Endothelial cell of umbilical vein (primary cell): ENCODE results near the gene PRDM12. TPM values are rescaled to one million over a fixed set of nuclear protein-coding genes. Genes with fewer than 3 reads are reported as not detected.

Experiments
- BruUV-seq: library from RNA; stranded (reverse); fragments of 400-500 nt; replicated peaks from 2 replicates; lab custom pipeline; 2021; lab: Mats Ljungman, UMichigan
- CTCF ChIA-PET: fragments of 300-600, 350-600 bp; sonication (Branson Sonifier 250); formaldehyde crosslinking; loops from one replicate; lab custom pipeline; 2021; ENCODE audit warnings: antibody characterized with exemption, inconsistent platforms; lab: Charles Lee
- POLR2A ChIA-PET: fragments of 300-600, 350-600 bp; sonication (Branson Sonifier 250); formaldehyde crosslinking; loops from one replicate; lab custom pipeline; 2021; ENCODE audit warnings: antibody characterized with exemption, inconsistent platforms; lab: Charles Lee
- DNase-seq: peaks from one replicate; pipeline ENCODE4 v3.0.0-alpha.2; 2011; ENCODE audit warnings: low read depth, low spot score
- FAIRE-seq: peaks from 2 replicates; lab custom pipeline; 2011; peaks lifted over from hg19 to GRCh38; lab: Jason Lieb, UNC
- H2AFZ ChIP-seq: 2 replicates; pipeline ENCODE4 v1.6.0; 2012; ENCODE audit warnings: low read depth, low read length, control low read depth, inconsistent platforms
- H3K27ac ChIP-seq: 2 replicates; pipeline ENCODE4 v1.5.1; 2011; ENCODE audit warnings: low read depth, mild to moderate bottlenecking, control low read depth, low read length, moderate library complexity; ENCODE audit not compliant: insufficient read depth
- H3K27me3 ChIP-seq, 2 experiments: 2 replicates each; pipeline versions ENCODE4 v1.6.0 to v1.6.1; 2011; ENCODE audit warnings: low read length in 2 of 2, mixed read lengths in 1 of 2; ENCODE audit not compliant: control insufficient read depth in 2 of 2, insufficient read depth in 2 of 2
- H3K36me3 ChIP-seq, 2 experiments: 2 replicates in 1 of 2; 3 replicates in 1 of 2; pipeline ENCODE4 v1.5.1; 2011; ENCODE audit warnings: low read length in 2 of 2, mild to moderate bottlenecking in 1 of 2, moderate library complexity in 1 of 2; ENCODE audit not compliant: control insufficient read depth in 2 of 2, insufficient read depth in 2 of 2; ENCODE audit errors: extremely low read depth in 1 of 2
- H3K4me1 ChIP-seq: 3 replicates; pipeline ENCODE4 v1.5.1; 2011; ENCODE audit warnings: mild to moderate bottlenecking, low read length; ENCODE audit not compliant: control insufficient read depth, insufficient read depth; ENCODE audit errors: extremely low read depth
- H3K4me2 ChIP-seq: 2 replicates; pipeline ENCODE4 v1.6.1; 2011; ENCODE audit warnings: low read length, control low read depth, mixed read lengths; ENCODE audit not compliant: insufficient read depth
- H3K4me3 ChIP-seq, 3 experiments: fragments of 200-600 bp in 1 of 3; sonication (generic), shearing (Covaris generic) in 1 of 3; replicated peaks in 1 of 3; 2 replicates each; pipeline ENCODE4 v1.5.1; 2011 to 2016; ENCODE audit warnings: control low read depth in 3 of 3, low read length in 3 of 3, mild to moderate bottlenecking in 2 of 3, inconsistent platforms in 1 of 3, low read depth in 1 of 3, moderate library complexity in 1 of 3; ENCODE audit not compliant: insufficient read depth in 1 of 3
- H3K79me2 ChIP-seq: 2 replicates; pipeline ENCODE4 v1.6.0; 2012; ENCODE audit warnings: low read length, inconsistent platforms; ENCODE audit not compliant: control insufficient read depth, insufficient read depth
- H3K9ac ChIP-seq: replicated peaks from 2 replicates; pipeline ENCODE3; 2011; ENCODE audit warnings: low read length, control low read depth; ENCODE audit not compliant: insufficient read depth; ENCODE audit errors: extremely low read depth
- H3K9me1 ChIP-seq: replicated peaks from 3 replicates; pipeline ENCODE4 v1.6.0; 2011; ENCODE audit warnings: mild to moderate bottlenecking, low read length; ENCODE audit not compliant: control insufficient read depth, insufficient read depth; ENCODE audit errors: extremely low read depth
- H3K9me3 ChIP-seq: replicated peaks from 2 replicates; pipeline ENCODE4 v1.5.1; 2012; ENCODE audit warnings: low read length, inconsistent platforms; ENCODE audit not compliant: control insufficient read depth, insufficient read depth
- H4K20me1 ChIP-seq: replicated peaks from 2 replicates; pipeline ENCODE3; 2011; ENCODE audit warnings: mild to moderate bottlenecking, low read length; ENCODE audit not compliant: control insufficient read depth, insufficient read depth; ENCODE audit errors: extremely low read depth
- CTCF ChIP-seq, 2 donors: IDR thresholded peaks; 1 replicate in 1 of 2; 2 replicates in 1 of 2; pipeline ENCODE4 v1.5.1; 2011; ENCODE audit warnings: low read length in 2 of 2, mild to moderate bottlenecking in 2 of 2, moderate library complexity in 2 of 2, control low read depth in 1 of 2, inconsistent platforms in 1 of 2, low read depth in 1 of 2; ENCODE audit not compliant: insufficient read depth in 1 of 2; ENCODE audit errors: extremely low read depth in 1 of 2
- EZH2 ChIP-seq: IDR thresholded peaks from 2 replicates; pipeline ENCODE4 v1.6.1; 2012; ENCODE audit warnings: borderline replicate concordance, low read depth, mild to moderate bottlenecking, moderate library complexity, low read length, inconsistent platforms; ENCODE audit not compliant: severe bottlenecking
- FOS ChIP-seq: IDR thresholded peaks from 2 replicates; pipeline ENCODE4 v1.6.1; 2011; ENCODE audit warnings: mild to moderate bottlenecking, low read length, moderate library complexity, borderline replicate concordance; ENCODE audit not compliant: insufficient read depth
- GATA2 ChIP-seq: IDR thresholded peaks from 2 replicates; pipeline ENCODE4 v1.7.0; 2011; ENCODE audit warnings: low read depth, mild to moderate bottlenecking, moderate library complexity, mixed read lengths, low read length; ENCODE audit not compliant: insufficient read length, insufficient read depth
- JUN ChIP-seq: IDR thresholded peaks from 2 replicates; pipeline ENCODE4 v1.6.1; 2011; ENCODE audit warnings: borderline replicate concordance, low read depth; ENCODE audit not compliant: insufficient read length, insufficient read depth
- MAX ChIP-seq: IDR thresholded peaks from 2 replicates; pipeline ENCODE4 v1.6.1; 2011; ENCODE audit not compliant: insufficient read depth, insufficient read length
- MYC ChIP-seq: IDR thresholded peaks from one replicate; pipeline ENCODE4 v1.6.1; 2011; ENCODE audit warnings: mild to moderate bottlenecking, low read depth, low read length
- POLR2A ChIP-seq: IDR thresholded peaks from 2 replicates; pipeline ENCODE4 v1.6.1; 2012; ENCODE audit warnings: low read depth, mild to moderate bottlenecking, control low read depth, low read length
- POLR2AphosphoS5 ChIP-seq: IDR thresholded peaks from 2 replicates; pipeline ENCODE4 v1.6.1; 2012; ENCODE audit warnings: low read depth, mild to moderate bottlenecking, control low read depth, low read length, moderate library complexity; ENCODE audit not compliant: insufficient read depth
- dilution Hi-C: fragments of 300-500 bp; cut with MboI; formaldehyde crosslinking; loops from one replicate; pipeline ENCODE4 v1.15.0; 2019; ENCODE audit warnings: low sequenced_read_pairs; ENCODE audit not compliant: extremely low pct_ligation_motif_present
- intact Hi-C: fragments of 100-400 bp; cut with micrococcal nuclease; formaldehyde crosslinking; loops from one replicate; pipeline ENCODE4 v1.10.0; 2022
- polyA plus RNA-seq, 4 experiments: library from polyadenylated mRNA; depleted of rRNA in 3 of 4; stranded (reverse) in 3 of 4; unstranded in 1 of 4; fragments of >200 nt; gene quantifications; 2 replicates each; pipeline versions ENCODE4 v1.2.1 to v1.2.3, GENCODE V29; 2011 to 2012; ENCODE audit warnings: missing spikeins in 1 of 4
- total RNA-seq: library from RNA; stranded (reverse); gene quantifications from 2 replicates; pipeline ENCODE4 v1.2.3, GENCODE V29; 2021

Gene PRDM12
- total and polyA plus RNA-seq, 2 donors (not counting 3 experiments of a cell fraction or from before 2014, with no cell fraction given), result not detected

- H3K9ac ChIP-seq, result no peak overlapping the region
- H3K4me2 ChIP-seq, result no peak overlapping the region
- ChIA-PET POLR2A (no interaction called here), CTCF (interaction anchor here (1.4 kb wide), 1 partner anchor 72 kb away, joined by 3 read pairs; no protein-coding TSS in a partner anchor)
- H3K27ac ChIP-seq, result no peak overlapping the region
- intact Hi-C loops, result no loop called here
- H3K79me2 ChIP-seq, result no peaks in the 10 kb centered on the region
- FAIRE-seq (no peak), DNase-seq (no peak)
- no peak overlapping the region for H2AFZ ChIP-seq
- no peak overlapping the region for H3K4me3 ChIP-seq
- H3K9me1 ChIP-seq, result no peaks in the 10 kb centered on the region
- no peak for TF ChIP-seq FOS
- no peak for TF ChIP-seq POLR2AphosphoS5
- no peak for TF ChIP-seq JUN
- no peak for TF ChIP-seq GATA2
- no peak for TF ChIP-seq POLR2A
- no peak for TF ChIP-seq CTCF (IDR thresholded peaks at IDR 0.05; ENCODE audit: extremely low read depth in 1 of 2, insufficient read depth in 1 of 2, low read depth in 1 of 2, low read length in 2 of 2)
- TF ChIP-seq MYC, result no peak
- TF ChIP-seq MAX, result no peak
- TF ChIP-seq EZH2, result no peak
- H3K36me3 ChIP-seq, result peaks cover 3 to 44% of the 10 kb centered on the region in 2 experiments
- no TSS peak for BruUV-seq
- no peaks in the 10 kb centered on the region for H3K27me3 ChIP-seq
- H3K4me1 ChIP-seq, result no peaks in the 10 kb centered on the region
- dilution Hi-C loops, result no loop called here
- no peaks in the 10 kb centered on the region for H3K9me3 ChIP-seq
- no peaks in the 10 kb centered on the region for H4K20me1 ChIP-seq
These were observed 27.8 kb upstream of the PRDM12 start for GRCh38 chr9:130636648-130637020.
